Measurements from ENCODE around the gene CMSS1. TPM values are rescaled to one million over a fixed set of nuclear protein-coding genes. Genes with fewer than 3 reads are reported as not detected.

Gene CMSS1
- total and polyA plus RNA-seq, 2 of the 13 experiments (the other 11 are each of a cell fraction or from before 2014, with no cell fraction given) = 6.4 to 48.7 TPM

DNA sequence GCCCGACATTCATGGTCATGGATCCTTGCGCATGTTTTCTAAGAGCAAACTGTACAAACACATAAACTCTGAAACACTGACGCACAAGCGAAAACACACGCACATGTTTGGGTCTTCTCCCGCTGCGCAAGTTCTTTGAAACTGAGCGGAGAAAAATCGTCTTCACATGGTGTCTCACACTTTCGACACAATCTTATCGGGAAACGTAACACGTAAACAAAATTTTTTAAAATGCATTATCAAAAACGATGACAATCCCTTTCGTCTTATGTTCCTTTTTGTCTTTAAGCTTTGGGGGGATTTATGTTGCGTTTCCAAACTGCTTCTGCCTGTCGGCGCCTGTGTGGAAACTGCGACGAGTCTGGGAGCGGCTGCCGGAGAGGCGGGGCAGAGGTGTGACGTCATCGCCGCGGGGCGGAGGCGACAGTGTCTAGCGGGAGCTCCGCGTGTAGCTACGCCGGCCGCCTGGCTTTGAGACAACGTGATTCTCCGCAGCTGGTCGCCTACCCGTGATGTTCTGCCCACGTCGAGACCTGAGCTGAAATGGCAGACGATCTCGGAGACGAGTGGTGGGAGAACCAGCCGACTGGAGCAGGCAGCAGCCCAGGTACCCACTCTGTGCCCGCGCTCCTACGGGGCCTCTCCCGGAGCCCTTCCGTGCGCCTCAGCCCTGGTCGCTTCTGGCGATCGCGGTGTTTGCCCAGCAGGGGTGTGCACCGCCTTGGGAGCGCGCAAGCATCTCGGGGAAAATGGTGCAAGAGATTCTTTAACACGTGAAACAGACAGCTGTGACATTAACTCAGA is at the start of gene CMSS1 (continued):
- TF ChIP-seq, protein P1, sequence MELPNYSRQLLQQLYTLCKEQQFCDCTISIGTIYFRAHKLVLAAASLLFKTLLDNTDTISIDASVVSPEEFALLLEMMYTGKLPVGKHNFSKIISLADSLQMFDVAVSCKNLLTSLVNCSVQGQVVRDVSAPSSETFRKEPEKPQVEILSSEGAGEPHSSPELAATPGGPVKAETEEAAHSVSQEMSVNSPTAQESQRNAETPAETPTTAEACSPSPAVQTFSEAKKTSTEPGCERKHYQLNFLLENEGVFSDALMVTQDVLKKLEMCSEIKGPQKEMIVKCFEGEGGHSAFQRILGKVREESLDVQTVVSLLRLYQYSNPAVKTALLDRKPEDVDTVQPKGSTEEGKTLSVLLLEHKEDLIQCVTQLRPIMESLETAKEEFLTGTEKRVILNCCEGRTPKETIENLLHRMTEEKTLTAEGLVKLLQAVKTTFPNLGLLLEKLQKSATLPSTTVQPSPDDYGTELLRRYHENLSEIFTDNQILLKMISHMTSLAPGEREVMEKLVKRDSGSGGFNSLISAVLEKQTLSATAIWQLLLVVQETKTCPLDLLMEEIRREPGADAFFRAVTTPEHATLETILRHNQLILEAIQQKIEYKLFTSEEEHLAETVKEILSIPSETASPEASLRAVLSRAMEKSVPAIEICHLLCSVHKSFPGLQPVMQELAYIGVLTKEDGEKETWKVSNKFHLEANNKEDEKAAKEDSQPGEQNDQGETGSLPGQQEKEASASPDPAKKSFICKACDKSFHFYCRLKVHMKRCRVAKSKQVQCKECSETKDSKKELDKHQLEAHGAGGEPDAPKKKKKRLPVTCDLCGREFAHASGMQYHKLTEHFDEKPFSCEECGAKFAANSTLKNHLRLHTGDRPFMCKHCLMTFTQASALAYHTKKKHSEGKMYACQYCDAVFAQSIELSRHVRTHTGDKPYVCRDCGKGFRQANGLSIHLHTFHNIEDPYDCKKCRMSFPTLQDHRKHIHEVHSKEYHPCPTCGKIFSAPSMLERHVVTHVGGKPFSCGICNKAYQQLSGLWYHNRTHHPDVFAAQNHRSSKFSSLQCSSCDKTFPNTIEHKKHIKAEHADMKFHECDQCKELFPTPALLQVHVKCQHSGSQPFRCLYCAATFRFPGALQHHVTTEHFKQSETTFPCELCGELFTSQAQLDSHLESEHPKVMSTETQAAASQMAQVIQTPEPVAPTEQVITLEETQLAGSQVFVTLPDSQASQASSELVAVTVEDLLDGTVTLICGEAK (IDR thresholded peaks at IDR 0.05) = no peak
- TF ChIP-seq, protein P1 (CRISPR knock-in tag; IDR thresholded peaks at IDR 0.05) = peak; percentile 60; the same call in 1 of the 2 replicates
- no peak for TF ChIP-seq TMF1 (CRISPR knock-in tag; IDR thresholded peaks at IDR 0.05; ENCODE audit: low read depth)
- TF ChIP-seq MTF2 (CRISPR knock-in tag; IDR thresholded peaks at IDR 0.05; ENCODE audit: borderline replicate concordance) = peak; percentile 94
- TF ChIP-seq KLF11 (CRISPR knock-in tag; IDR thresholded peaks at IDR 0.05) = no peak; the same call in 1 of the 2 replicates
- peak; percentile 97 for TF ChIP-seq MXD4 (CRISPR knock-in tag; IDR thresholded peaks at IDR 0.05)
- TF ChIP-seq EED (CRISPR knock-in tag; IDR thresholded peaks at IDR 0.05) = peak; percentile 62; the same call in 1 of the 2 replicates
- TF ChIP-seq HNRNPUL1 (IDR thresholded peaks at IDR 0.05; ENCODE audit: low read depth, low read length) = no peak
- peak; percentile 82 for TF ChIP-seq KLF12 (CRISPR knock-in tag; IDR thresholded peaks at IDR 0.05; ENCODE audit: borderline replicate concordance)
- no peak for TF ChIP-seq ZNF841 (CRISPR knock-in tag; IDR thresholded peaks at IDR 0.05; ENCODE audit: borderline replicate concordance)
- peak in 1 of 2 experiments; percentile 88; a peak in 2 of 4 replicates for TF ChIP-seq KLF16 (CRISPR knock-in tag; IDR thresholded peaks at IDR 0.05)
- no peak for TF ChIP-seq CEBPB (IDR thresholded peaks at IDR 0.05; ENCODE audit: borderline replicate concordance, low read depth, low read length)
- no peak for TF ChIP-seq ZNF121 (CRISPR knock-in tag; IDR thresholded peaks at IDR 0.05)
- TF ChIP-seq GABPB1 (CRISPR knock-in tag; IDR thresholded peaks at IDR 0.05) = peak; percentile 83
- peak; percentile 38; the same call in 1 of the 2 replicates for TF ChIP-seq EEA1 (CRISPR knock-in tag; IDR thresholded peaks at IDR 0.05; ENCODE audit: borderline replicate concordance)
- TF ChIP-seq SIN3A (IDR thresholded peaks at IDR 0.05; ENCODE audit: borderline replicate concordance, low read depth, low read length) = peak; percentile 83; the same call in 1 of the 2 replicates
- 0 out of 2 replicates have a peak, but pooled peaks have one; percentile 42 for TF ChIP-seq ZNF225 (CRISPR knock-in tag; IDR thresholded peaks at IDR 0.05)
- TF ChIP-seq GATAD2A (CRISPR knock-in tag; IDR thresholded peaks at IDR 0.05) = peak; percentile 38
- TF ChIP-seq, protein P2, sequence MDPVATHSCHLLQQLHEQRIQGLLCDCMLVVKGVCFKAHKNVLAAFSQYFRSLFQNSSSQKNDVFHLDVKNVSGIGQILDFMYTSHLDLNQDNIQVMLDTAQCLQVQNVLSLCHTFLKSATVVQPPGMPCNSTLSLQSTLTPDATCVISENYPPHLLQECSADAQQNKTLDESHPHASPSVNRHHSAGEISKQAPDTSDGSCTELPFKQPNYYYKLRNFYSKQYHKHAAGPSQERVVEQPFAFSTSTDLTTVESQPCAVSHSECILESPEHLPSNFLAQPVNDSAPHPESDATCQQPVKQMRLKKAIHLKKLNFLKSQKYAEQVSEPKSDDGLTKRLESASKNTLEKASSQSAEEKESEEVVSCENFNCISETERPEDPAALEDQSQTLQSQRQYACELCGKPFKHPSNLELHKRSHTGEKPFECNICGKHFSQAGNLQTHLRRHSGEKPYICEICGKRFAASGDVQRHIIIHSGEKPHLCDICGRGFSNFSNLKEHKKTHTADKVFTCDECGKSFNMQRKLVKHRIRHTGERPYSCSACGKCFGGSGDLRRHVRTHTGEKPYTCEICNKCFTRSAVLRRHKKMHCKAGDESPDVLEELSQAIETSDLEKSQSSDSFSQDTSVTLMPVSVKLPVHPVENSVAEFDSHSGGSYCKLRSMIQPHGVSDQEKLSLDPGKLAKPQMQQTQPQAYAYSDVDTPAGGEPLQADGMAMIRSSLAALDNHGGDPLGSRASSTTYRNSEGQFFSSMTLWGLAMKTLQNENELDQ (CRISPR knock-in tag; IDR thresholded peaks at IDR 0.05; ENCODE audit: borderline replicate concordance) = no peak

All from HepG2 (cell line).